Stimulated activated CD4-positive, alpha-beta T cell treated with anti-CD3 and anti-CD28 coated beads, Interleukin-15, amount 100 ng/mL, for 48 hours (primary cell): ENCODE measurements around the gene UFSP2.

Experiments
- DNase-seq, 2 donors: peaks; one replicate each; pipeline ENCODE4 v3.0.0-alpha.2; 2020; ENCODE audit warnings: low read depth in 2 of 2

The UFSP2 gene

DNA sequence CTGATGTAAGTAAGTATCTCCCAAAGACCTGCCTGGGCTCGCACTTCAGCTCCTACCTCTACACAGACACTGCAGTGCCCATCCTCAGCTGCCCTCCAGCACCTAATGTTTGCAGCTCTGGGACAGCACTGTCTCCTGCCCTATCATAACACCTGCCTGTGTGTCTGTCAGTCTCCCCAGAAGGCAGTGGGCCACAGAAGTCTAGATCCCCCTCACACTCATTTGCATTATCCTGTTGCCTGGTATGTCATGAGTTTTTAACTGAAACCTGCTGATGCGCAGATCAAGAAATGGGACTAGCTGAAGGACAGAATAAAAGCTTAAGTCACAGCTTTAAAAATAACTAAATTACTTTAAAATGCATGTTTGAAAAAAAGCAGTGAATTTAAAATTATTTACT, 73.0 kb downstream of the UFSP2 start:
- no peak for DNase-seq

DNA sequence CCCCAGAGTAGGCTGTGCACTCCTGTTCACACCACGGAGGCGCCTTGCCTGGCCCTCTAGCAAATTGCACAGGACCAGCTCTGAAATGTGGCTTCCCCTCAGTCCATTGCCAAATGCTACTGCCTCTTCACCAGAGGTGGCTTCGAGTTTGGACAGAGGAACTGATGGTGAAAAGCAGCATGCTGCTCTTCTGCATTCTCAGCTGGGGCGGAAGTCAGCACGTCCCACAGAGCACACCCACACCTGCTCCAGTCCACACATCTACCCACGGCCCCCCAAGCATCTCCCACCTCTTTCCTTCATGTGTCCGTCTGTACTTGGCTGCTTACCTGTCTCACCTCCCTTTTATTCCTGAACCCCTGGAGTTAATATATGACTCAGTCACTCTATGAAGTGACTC, 73.6 kb downstream of the UFSP2 start:
- DNase-seq: no peak

DNA sequence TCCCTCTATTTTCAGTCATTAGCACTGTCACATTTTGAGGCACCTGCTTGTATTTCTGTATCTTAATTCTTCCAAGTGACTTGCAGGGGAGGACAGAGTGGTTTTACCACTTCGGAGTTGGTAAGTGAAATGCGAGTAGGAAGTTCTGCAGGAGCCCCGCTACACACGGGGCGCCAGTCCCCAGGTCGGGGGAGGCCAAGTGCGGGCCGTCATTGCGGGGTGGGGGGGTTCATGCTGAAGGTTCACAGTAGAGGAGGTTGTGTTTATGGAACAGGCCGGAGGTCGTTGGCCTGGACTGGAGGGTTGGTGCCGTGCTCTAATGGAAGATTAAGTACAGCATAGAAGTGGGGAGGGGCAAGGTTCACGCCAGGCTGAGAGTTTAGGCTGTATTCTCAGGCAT, 74.1 kb downstream of the UFSP2 start:
- no peak for DNase-seq
